Neural cell (in vitro differentiated cells): ENCODE data around the gene GPI. TPM values are rescaled to one million over a fixed set of nuclear protein-coding genes. Genes with fewer than 3 reads are reported as not detected.
"Not testable (repeated sequence)": the region's sequence is repeated elsewhere in the genome, so short reads cannot be mapped to it uniquely, and the experiment has no call there.

Experiments
- H2AFZ ChIP-seq: fragments of 200-600, 300-800 bp; sonication (generic), shearing (Covaris generic); 2 replicates; pipeline ENCODE4 v1.6.0; 2014; ENCODE audit warnings: low read depth, mild to moderate bottlenecking, antibody characterized with exemption, low read length, moderate library complexity
- H3F3A ChIP-seq: fragments of 200-600 bp; shearing (Covaris generic); 2 replicates; pipeline ENCODE4 v1.6.1; 2016; ENCODE audit warnings: mild to moderate bottlenecking, moderate library complexity, mixed read lengths, antibody characterized with exemption, low read length; ENCODE audit not compliant: insufficient read depth, poor library complexity, severe bottlenecking
- H3K27ac ChIP-seq: fragments of 200-600, 300-800 bp; sonication (generic), shearing (Covaris generic); 2 replicates; pipeline ENCODE4 v1.5.1; 2014; ENCODE audit warnings: mild to moderate bottlenecking, low read length, moderate library complexity
- H3K27me3 ChIP-seq: fragments of 300-800, 200-600 bp; sonication (generic), shearing (Covaris generic); 2 replicates; pipeline ENCODE4 v1.6.0; 2014; ENCODE audit warnings: mild to moderate bottlenecking, low read depth, low read length, moderate library complexity; ENCODE audit not compliant: insufficient read depth
- H3K36me3 ChIP-seq: fragments of 300-800, 200-600 bp; sonication (generic), shearing (Covaris generic); 2 replicates; pipeline ENCODE4 v1.5.1; 2014; ENCODE audit warnings: mild to moderate bottlenecking, antibody characterized with exemption, low read length, moderate library complexity; ENCODE audit not compliant: insufficient read depth
- H3K4me2 ChIP-seq: fragments of 300-800, 200-600 bp; sonication (generic), shearing (Covaris generic); 2 replicates; pipeline ENCODE4 v1.6.0; 2014; ENCODE audit warnings: mild to moderate bottlenecking, low read length
- H3K4me3 ChIP-seq: fragments of 300-800, 200-600 bp; sonication (generic), shearing (Covaris generic); 2 replicates; pipeline ENCODE4 v1.5.1; 2014; ENCODE audit warnings: mild to moderate bottlenecking, low read length, moderate library complexity
- H3K79me2 ChIP-seq: fragments of 200-600 bp; shearing (Covaris generic); replicated peaks from 2 replicates; pipeline ENCODE4 v1.6.0; 2014; ENCODE audit warnings: mild to moderate bottlenecking, low read length, moderate library complexity; ENCODE audit not compliant: insufficient read depth
- H3K9ac ChIP-seq: fragments of 300-800, 200-600 bp; sonication (generic), shearing (Covaris generic); 2 replicates; pipeline ENCODE4 v1.6.1; 2016; ENCODE audit warnings: mild to moderate bottlenecking, low read length, mixed read lengths
- H3K9me2 ChIP-seq: fragments of 200-600 bp; shearing (Covaris generic); 2 replicates; pipeline ENCODE4 v1.6.1; 2016; ENCODE audit warnings: mild to moderate bottlenecking, low read length, mixed read lengths; ENCODE audit not compliant: insufficient read depth
- H3K9me3 ChIP-seq: fragments of 200-600, 300-800 bp; sonication (generic), shearing (Covaris generic); 2 replicates; pipeline ENCODE4 v1.6.1; 2016; ENCODE audit warnings: mild to moderate bottlenecking, mixed run types, low read length, moderate library complexity, mixed read lengths
- H4K20me1 ChIP-seq: fragments of 200-600 bp; shearing (Covaris generic); 2 replicates; pipeline ENCODE4 v1.6.1; 2016; ENCODE audit warnings: mild to moderate bottlenecking, mixed run types; ENCODE audit not compliant: insufficient read depth
- EP300 ChIP-seq: fragments of 450-650 bp; conservative IDR thresholded peaks from 2 replicates; pipeline ENCODE4 v1.6.1; 2014; ENCODE audit warnings: antibody characterized with exemption, mild to moderate bottlenecking, moderate library complexity; ENCODE audit not compliant: poor library complexity, severe bottlenecking
- EZH2 ChIP-seq: fragments of 200-600, 300-800 bp; shearing (Covaris generic), sonication (generic); IDR thresholded peaks from 2 replicates; pipeline ENCODE4 v1.6.1; 2014; ENCODE audit warnings: antibody characterized with exemption, low read length, borderline replicate concordance, mild to moderate bottlenecking; ENCODE audit not compliant: insufficient read depth, poor library complexity, severe bottlenecking
- MXI1 ChIP-seq: fragments of 450-650 bp; conservative IDR thresholded peaks from 2 replicates; pipeline ENCODE4 v1.6.1; 2014; ENCODE audit warnings: antibody characterized with exemption, mild to moderate bottlenecking; ENCODE audit not compliant: poor library complexity, severe bottlenecking
- POLR2AphosphoS5 ChIP-seq: IDR thresholded peaks from 2 replicates; pipeline ENCODE4 v1.6.1; 2012
- RAD21 ChIP-seq: fragments of 450-650 bp; conservative IDR thresholded peaks from 2 replicates; pipeline ENCODE4 v1.6.1; 2014; ENCODE audit warnings: antibody characterized with exemption, mild to moderate bottlenecking, moderate library complexity
- SMC3 ChIP-seq: fragments of 450-650 bp; conservative IDR thresholded peaks from 2 replicates; pipeline ENCODE4 v1.6.1; 2014; ENCODE audit warnings: antibody characterized with exemption, mild to moderate bottlenecking, moderate library complexity; ENCODE audit not compliant: poor library complexity
- TAF1 ChIP-seq: IDR thresholded peaks from 2 replicates; pipeline ENCODE4 v1.6.1; 2012; ENCODE audit warnings: low read depth
- polyA plus RNA-seq: library from polyadenylated mRNA; depleted of rRNA; stranded (reverse); fragments of >200 nt; gene quantifications from 2 replicates; pipeline ENCODE4 v1.2.3, GENCODE V29; 2014
- TF ChIP-seq, protein P1 (sequence below): IDR thresholded peaks from 2 replicates; pipeline ENCODE4 v1.6.1; 2012; ENCODE audit warnings: borderline replicate concordance
- TF ChIP-seq, protein P2 (sequence below): fragments of 450-650 bp; IDR thresholded peaks from 2 replicates; pipeline ENCODE4 v1.5.1; 2014; ENCODE audit warnings: antibody characterized with exemption, mild to moderate bottlenecking, moderate library complexity; ENCODE audit not compliant: poor library complexity, severe bottlenecking

GPI gene
- polyA plus RNA-seq, 1 donor from 2014 or later = 113 TPM

DNA sequence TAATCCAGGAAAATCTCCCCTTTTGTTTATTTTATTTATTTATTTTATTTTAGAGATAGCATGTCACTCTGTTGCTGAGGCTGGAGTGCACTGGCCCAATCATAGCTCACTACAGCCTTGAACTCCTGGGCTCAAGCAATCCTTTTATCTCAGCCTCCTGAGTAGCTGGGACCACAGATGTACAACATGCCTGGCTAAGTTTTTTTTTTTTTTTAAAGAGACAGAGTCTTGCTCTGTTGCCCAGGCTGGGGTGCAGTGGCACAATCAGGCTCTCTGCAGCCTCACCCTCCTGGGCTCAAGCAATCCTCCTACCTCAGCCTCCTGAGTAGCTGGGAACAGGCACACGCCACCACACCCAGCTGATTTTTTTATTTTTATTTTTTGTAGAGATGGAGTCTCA, 32.9 kb downstream of the GPI start:
- no peak overlapping the region for H3K4me3 ChIP-seq
- no peak overlapping the region for H2AFZ ChIP-seq
- H3K27me3 ChIP-seq = no peaks in the 10 kb centered on the region
- TF ChIP-seq MXI1 = no peak
- TF ChIP-seq, protein P1, sequence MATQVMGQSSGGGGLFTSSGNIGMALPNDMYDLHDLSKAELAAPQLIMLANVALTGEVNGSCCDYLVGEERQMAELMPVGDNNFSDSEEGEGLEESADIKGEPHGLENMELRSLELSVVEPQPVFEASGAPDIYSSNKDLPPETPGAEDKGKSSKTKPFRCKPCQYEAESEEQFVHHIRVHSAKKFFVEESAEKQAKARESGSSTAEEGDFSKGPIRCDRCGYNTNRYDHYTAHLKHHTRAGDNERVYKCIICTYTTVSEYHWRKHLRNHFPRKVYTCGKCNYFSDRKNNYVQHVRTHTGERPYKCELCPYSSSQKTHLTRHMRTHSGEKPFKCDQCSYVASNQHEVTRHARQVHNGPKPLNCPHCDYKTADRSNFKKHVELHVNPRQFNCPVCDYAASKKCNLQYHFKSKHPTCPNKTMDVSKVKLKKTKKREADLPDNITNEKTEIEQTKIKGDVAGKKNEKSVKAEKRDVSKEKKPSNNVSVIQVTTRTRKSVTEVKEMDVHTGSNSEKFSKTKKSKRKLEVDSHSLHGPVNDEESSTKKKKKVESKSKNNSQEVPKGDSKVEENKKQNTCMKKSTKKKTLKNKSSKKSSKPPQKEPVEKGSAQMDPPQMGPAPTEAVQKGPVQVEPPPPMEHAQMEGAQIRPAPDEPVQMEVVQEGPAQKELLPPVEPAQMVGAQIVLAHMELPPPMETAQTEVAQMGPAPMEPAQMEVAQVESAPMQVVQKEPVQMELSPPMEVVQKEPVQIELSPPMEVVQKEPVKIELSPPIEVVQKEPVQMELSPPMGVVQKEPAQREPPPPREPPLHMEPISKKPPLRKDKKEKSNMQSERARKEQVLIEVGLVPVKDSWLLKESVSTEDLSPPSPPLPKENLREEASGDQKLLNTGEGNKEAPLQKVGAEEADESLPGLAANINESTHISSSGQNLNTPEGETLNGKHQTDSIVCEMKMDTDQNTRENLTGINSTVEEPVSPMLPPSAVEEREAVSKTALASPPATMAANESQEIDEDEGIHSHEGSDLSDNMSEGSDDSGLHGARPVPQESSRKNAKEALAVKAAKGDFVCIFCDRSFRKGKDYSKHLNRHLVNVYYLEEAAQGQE = no peak
- no peak for TF ChIP-seq RAD21
- TF ChIP-seq EP300 = no peak
- no peak for TF ChIP-seq TAF1
- TF ChIP-seq POLR2AphosphoS5 = no peak
- no peak for TF ChIP-seq EZH2
- TF ChIP-seq, protein P2, sequence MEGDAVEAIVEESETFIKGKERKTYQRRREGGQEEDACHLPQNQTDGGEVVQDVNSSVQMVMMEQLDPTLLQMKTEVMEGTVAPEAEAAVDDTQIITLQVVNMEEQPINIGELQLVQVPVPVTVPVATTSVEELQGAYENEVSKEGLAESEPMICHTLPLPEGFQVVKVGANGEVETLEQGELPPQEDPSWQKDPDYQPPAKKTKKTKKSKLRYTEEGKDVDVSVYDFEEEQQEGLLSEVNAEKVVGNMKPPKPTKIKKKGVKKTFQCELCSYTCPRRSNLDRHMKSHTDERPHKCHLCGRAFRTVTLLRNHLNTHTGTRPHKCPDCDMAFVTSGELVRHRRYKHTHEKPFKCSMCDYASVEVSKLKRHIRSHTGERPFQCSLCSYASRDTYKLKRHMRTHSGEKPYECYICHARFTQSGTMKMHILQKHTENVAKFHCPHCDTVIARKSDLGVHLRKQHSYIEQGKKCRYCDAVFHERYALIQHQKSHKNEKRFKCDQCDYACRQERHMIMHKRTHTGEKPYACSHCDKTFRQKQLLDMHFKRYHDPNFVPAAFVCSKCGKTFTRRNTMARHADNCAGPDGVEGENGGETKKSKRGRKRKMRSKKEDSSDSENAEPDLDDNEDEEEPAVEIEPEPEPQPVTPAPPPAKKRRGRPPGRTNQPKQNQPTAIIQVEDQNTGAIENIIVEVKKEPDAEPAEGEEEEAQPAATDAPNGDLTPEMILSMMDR = no peak
- H3K79me2 ChIP-seq = no peaks in the 10 kb centered on the region
- no peaks in the 10 kb centered on the region for H3K9me2 ChIP-seq
- no peaks in the 10 kb centered on the region for H3K9me3 ChIP-seq
- no peaks in the 10 kb centered on the region for H3K36me3 ChIP-seq
- no peak overlapping the region for H3K4me2 ChIP-seq
- H3F3A ChIP-seq = no peaks in the 10 kb centered on the region
- H3K27ac ChIP-seq = no peak overlapping the region
- no peak overlapping the region for H3K9ac ChIP-seq
- no peaks in the 10 kb centered on the region for H4K20me1 ChIP-seq

DNA sequence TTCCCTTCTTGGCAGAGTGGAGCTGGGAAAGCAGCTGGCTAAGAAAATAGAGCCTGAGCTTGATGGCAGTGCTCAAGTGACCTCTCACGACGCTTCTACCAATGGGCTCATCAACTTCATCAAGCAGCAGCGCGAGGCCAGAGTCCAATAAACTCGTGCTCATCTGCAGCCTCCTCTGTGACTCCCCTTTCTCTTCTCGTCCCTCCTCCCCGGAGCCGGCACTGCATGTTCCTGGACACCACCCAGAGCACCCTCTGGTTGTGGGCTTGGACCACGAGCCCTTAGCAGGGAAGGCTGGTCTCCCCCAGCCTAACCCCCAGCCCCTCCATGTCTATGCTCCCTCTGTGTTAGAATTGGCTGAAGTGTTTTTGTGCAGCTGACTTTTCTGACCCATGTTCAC, 34.9 kb downstream of the GPI start:
- Histone ChIP-seq H3K4me3 (no peak overlapping the region), H3K27ac (no peak overlapping the region)

DNA sequence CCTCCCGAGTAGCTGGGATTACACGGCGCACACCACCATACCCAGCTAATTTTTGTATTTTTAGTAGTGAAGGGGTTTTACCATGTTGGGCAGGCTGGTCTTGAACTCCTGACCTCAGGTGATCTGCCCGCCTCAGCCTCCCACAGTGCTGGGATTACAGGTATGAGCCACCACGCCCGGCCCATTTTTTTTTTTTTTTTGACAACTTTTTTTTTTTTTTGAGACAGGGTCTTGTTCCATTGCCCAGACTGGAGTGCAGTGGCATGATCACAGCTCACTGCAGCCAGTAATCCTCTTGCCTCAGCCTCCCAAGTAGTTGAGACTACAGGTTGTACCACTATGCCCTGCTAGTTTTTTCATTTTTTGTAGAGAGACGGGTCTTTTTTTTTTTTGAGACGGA, 35.8 kb downstream of the GPI start:
- H3K9ac ChIP-seq, H2AFZ ChIP-seq, H3K27ac ChIP-seq, H3K79me2 ChIP-seq, H3K27me3 ChIP-seq, H3K9me2 ChIP-seq, H3K9me3 ChIP-seq, H3K4me3 ChIP-seq, H3K36me3 ChIP-seq, H4K20me1 ChIP-seq, H3F3A ChIP-seq, H3K4me2 ChIP-seq: not testable (repeated sequence)

More for the DNA sequence above, 34.9 kb downstream of the GPI start:
- Histone ChIP-seq H3K9me2 (no peaks in the 10 kb centered on the region), H3K4me2 (no peak overlapping the region), H3K36me3 (no peaks in the 10 kb centered on the region), H3F3A (no peaks in the 10 kb centered on the region), H3K79me2 (peaks cover 4% of the 10 kb centered on the region), H3K9ac (no peak overlapping the region), H3K9me3 (no peaks in the 10 kb centered on the region), H3K27me3 (no peaks in the 10 kb centered on the region), H2AFZ (no peak overlapping the region), H4K20me1 (no peaks in the 10 kb centered on the region)
- TF ChIP-seq, protein P2 = no peak
- TF ChIP-seq EZH2 (no peak), SMC3 (no peak), RAD21 (no peak), MXI1 (no peak), TAF1 (no peak), POLR2AphosphoS5 (no peak)
